HG02885 (cell line): ENCODE measurements around the gene UBE2L3.
"Not testable (repeated sequence)": the region's sequence is repeated elsewhere in the genome, so short reads cannot be mapped to it uniquely, and the experiment has no call there.

Source experiments
- ATAC-seq: cut with Tn5 transposase; IDR thresholded peaks from one replicate; pipeline ENCODE4 v1.9.1; 2021; ENCODE audit warnings: mild to moderate bottlenecking; ENCODE audit not compliant: unreplicated experiment, poor library complexity

The UBE2L3 gene

DNA sequence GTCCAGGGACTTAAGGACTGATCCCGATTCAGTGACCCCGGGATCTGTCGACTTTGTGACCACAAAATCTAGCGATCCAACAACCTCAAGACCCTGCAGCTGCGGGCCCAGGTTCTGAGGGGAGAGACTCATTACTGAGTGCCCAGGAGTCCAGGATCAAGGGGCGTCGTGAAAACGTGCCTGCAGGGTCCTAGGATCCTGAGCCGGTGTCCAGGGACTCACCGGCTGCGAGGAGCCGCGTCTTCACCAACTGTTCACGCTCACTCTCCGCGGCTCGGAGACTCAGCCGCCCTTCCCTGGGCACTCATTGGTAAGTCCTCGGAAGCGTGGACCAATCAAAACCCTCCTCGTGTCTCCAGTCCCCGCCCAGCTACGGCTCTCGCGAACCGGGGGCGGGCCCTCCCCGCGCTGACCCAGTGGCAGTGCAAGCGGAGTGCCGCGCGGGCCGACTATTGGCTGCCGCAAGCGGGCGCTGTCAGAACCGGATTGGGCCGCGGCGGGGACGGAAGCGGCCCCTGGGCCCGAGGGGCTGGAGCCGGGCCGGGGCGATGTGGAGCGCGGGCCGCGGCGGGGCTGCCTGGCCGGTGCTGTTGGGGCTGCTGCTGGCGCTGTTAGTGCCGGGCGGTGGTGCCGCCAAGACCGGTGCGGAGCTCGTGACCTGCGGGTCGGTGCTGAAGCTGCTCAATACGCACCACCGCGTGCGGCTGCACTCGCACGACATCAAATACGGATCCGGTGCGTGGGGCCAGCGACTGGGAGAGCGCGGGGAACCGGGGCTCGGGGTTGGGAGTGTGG, 74.5 kb downstream of the UBE2L3 start, which contains the start of gene SDF2L1:
SDF2L1 (plus strand) TSS at position 514 of the 795 bp plus-strand sequence; CDS start at position 549, 35 bp downstream.
- ATAC-seq = peak; percentile 97

DNA sequence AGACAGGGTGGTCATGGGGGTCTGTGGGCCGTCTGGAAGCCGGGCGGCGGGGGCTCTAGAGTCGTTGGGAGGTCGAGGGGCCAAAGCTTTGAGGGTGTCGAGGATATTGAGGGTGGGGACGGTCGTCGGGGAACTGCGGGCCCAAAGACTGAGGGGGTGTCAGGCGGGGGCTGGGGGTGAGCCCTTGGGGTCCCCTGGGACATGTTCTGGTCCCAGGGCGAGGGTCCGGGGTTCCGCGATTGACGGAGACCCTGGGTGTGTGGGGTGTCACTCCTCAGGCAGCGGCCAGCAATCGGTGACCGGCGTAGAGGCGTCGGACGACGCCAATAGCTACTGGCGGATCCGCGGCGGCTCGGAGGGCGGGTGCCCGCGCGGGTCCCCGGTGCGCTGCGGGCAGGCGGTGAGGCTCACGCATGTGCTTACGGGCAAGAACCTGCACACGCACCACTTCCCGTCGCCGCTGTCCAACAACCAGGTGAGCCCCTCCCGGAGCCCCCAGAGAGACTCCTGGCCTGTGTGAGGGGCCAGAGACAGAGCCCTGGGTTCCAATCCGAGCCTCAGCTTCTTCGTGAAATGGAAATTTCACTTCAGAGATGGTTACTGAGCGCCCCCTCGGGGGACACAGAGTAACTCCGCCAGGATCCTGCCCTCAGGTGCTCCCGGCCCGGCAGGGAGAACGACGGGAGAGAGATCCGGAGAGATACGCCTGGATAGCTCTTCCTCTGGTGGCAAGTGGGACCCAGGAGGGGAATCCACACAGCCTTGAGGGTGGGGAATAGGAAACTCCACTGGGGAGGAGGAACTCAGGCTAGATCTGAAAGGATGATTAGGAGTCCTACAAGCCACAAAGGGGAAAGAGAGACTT, 75.3 kb downstream of the UBE2L3 start:
- ATAC-seq = no peak

GRCh38 chr22:21643533-21644357, 76.2 kb downstream of the UBE2L3 start:
- ATAC-seq = no peak

DNA sequence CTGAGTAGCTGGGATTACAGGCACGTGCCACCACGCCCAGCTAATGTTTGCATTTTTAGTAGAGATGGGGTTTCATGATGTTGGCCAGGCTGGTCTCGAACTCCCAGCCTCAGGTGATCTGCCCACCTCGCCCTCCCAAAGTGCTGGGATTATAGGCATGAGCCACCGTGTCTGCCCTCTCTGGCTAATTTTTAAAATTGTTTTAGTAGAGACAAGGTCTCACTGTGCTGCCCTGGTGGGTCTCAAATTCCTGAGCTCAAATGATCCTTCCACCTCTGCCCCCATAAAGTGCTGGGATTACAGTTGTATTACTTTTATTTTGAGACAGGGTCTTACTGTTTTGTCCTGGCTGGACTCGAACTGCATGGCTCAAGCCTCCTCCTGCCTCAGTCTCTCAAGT, 78.0 kb downstream of the UBE2L3 start:
- not testable (repeated sequence) for ATAC-seq

- ATAC-seq = no peak
Observed at GRCh38 chr22:21646608-21647590, 79.4 kb downstream of the UBE2L3 start.

- ATAC-seq = no peak
Observed at GRCh38 chr22:21650280-21650679, 82.8 kb downstream of the UBE2L3 start.

GRCh38 chr22:21650823-21651520, 83.5 kb downstream of the UBE2L3 start:
- no peak for ATAC-seq

DNA sequence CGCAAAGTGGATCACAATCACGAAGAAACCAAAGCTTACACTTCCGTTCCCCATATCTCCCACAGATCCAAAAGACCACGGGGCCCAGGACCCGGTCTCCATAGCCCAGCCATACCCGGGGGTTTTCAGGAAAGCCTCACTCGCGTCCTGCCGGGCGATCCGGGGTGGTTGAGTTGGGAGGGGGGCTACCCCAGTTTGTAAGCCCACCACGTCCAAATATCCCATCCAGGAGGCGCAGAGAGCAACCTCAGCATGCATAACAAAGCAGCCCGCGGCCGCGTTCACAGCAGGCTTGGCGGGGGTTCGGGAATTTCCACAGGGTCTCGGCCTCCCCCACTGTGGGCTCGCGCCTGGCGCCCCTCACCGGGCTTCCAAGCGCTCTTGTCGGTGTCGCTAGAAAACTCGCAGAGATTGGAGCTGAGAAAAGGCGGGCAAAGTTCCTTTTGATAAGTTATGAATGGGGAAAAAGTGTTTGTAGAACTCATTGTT, 84.1 kb downstream of the UBE2L3 start:
- peak; percentile 32 for ATAC-seq

- peak; percentile 91 for ATAC-seq
Observed at GRCh38 chr22:21652010-21652546, 84.6 kb downstream of the UBE2L3 start.

DNA sequence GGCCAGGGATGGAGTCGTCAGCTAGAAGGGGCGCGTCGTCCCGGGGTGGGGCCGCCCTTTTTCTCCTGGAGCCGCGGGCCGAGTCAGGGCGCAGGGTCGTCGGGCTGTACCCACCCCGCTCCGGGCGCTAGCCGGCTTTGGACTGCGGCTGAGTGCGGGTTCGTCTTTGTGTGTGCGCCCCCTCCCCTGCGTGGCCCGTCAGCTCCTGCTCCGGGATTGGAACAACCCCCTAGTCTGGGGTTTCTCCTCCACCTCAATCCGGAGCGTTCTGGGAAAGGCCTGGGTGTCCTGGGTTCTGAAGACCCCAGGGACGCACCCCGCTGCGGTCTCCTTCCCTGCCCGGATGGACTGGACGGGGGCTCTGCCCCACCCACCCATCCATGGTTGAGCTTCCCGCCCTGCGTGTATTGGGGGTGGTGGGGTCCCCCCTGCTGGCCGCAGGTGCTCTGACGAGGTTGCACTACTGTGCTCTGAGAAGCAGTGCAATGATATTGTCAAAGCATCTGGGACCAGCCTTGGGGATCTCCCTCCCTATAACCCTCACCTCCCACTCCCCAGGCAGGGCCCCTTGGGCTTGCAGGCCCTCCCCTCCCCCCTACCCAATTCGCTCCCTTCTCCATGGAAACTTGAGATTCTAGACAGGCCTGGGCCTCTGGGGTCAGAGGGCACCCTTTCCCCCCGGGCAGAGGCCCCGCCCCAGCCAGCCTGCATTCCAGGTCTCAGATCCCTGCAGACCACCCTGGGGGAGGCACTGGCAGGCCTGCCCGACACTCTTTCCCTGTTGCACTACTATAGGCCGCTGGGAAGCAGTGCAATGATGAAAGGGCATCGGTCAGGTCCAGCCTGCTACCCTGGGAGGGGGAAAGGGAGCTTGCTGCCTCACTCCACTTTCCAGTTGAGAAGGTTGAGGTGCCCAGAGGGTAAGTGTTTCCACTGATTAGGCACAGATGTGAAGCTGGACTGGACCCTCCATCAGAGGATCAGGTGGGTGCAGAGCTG, 85.3 kb downstream of the UBE2L3 start:
- no peak for ATAC-seq

- no peak for ATAC-seq
Observed at GRCh38 chr22:21657020-21657359, 89.5 kb downstream of the UBE2L3 start.

GRCh38 chr22:21657360-21658032, 90.0 kb downstream of the UBE2L3 start:
- peak; percentile 79 for ATAC-seq

- ATAC-seq = no peak
Observed at GRCh38 chr22:21659864-21660525, 92.5 kb downstream of the UBE2L3 start.

- ATAC-seq = no peak
Observed at GRCh38 chr22:21660904-21661303, 93.4 kb downstream of the UBE2L3 start.

- ATAC-seq = no peak
Observed at GRCh38 chr22:21661991-21662390, 94.5 kb downstream of the UBE2L3 start.

DNA sequence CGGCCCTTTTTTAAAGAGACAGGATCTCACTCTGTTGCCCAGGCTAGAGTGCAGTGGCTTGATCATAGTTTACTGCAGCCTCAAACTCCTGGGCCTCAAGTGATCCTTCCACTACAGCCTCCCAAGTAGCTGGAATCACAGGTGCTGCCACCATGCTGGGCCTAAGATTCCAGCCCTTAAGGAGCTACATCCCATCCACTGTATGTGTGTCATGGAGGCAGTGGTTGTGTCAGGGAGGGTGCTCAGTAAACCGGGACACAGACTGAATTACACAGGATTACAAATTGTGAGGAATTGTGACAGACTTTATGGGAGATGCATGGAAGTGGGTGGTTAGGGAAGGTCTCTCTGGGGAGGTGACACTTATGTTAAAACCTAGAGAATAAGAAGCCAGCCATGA, 96.2 kb downstream of the UBE2L3 start:
- no peak for ATAC-seq
